NK-92 treated with Interleukin-12 subunit alpha and Interleukin-12 subunit beta, amount 100 ng/mL, for 24 hours (cell line): Measurements from ENCODE around the gene SLC6A8.
"Not testable (repeated sequence)": the region's sequence is repeated elsewhere in the genome, so short reads cannot be mapped to it uniquely, and the experiment has no call there.

Experiments used
- DNase-seq: peaks from one replicate; lab custom pipeline; 2025; lab: John Stamatoyannopoulos, UW

The SLC6A8 gene

DNA sequence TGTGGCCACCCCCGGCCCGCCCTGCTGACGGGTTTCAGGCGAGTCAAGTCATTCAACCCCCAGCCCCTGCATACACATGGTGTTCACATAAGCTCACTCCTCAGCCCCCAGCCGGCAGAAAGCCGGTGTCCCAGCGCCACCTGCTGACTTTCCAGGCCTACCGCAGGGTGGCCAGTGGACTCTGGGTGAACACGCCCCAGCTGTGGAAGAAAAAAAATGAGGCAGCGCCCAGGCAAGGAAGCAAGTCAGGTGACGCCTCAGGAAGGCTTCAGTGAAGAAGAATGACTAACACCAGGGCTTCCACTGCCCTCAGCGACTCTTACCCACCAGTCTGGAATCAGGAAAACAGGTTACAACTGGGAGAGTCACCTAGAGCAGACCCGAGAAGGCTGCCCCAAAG lies 20.7 kb downstream of the SLC6A8 start:
- DNase-seq: no peak

DNA sequence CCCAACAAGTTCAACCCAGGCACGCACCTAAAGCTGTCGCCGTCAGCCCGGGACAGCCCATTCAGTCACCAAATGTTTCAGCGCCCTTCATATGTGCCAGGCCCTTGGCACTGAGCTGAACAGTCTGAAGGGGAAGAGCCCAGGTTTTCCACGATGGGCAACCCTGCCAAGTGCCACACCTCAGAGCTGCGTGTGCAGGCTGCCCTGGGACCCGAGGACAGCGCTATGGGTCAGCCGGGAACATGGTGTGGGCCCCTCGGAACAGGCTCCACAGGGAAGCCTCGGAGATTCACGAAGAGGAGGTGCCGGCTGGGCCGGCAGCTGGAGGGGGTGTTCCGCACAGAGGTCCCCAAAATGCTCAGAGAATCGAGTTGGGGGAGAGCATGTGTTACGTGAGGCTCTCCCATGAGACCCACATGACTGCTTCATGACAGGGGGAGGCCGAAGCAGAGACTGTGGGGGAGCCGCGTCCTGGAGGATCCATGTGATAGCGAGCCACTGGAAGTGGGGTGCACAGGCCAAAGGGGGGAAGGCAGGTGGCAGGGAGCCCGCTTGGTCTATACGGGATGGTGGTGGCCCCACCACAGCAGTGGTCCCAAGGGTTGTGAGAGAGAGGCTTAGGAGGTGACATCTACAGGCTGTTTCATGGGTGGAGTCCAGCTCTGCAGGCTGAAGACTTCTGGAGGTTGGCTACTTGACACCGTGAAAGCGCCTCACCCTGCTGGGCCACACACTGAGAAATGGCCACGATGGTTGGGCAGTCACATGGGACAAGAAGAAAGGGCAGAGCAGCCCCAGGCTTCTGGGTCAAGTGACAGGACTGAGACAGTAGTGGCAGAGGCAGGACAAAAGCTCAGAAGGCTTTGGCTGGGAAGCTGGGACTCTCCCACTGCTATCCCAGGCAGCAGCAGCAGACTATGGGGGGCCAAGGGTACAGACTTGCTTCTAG lies 22.3 kb downstream of the SLC6A8 start:
- no peak for DNase-seq

DNA sequence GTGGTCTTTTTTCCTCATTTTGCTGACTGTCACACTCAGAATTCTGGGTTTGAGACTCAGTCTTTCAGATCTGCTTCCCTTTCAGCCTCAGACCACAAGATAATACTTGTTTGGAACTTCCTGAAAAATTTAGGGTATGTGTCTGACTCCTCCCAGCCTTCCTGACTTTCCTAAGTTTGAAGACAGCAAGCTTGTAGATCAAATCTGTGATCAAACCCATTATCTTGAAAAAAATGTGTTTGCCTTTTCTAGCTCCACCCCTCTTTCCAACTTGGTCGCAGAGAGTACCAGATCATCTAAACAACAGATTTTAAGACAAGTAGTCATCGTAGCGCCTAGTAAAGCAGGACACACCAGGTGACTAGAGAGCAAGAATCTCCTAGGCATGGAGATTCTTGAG lies 26.5 kb downstream of the SLC6A8 start:
- no peak for DNase-seq

DNA sequence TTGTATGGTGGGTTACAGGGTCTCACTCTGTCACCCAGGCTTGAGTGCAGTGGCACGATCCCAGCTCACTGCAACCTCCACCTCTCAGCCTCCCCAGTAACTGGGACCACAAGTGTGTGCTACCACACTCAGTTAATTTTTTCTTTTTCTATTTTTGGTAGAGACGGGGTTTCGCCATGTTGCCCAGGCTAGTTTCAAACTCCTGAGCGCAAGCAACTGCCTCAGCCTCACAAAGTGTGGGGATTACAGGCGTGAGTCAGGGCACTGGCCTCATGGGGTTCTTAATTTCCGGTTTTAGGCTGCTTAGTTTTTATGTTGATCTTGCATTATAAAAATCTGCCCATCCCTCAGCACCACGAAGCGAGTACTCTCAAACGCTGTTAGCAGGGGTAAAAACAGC lies 29.7 kb downstream of the SLC6A8 start:
- DNase-seq: no peak

DNA sequence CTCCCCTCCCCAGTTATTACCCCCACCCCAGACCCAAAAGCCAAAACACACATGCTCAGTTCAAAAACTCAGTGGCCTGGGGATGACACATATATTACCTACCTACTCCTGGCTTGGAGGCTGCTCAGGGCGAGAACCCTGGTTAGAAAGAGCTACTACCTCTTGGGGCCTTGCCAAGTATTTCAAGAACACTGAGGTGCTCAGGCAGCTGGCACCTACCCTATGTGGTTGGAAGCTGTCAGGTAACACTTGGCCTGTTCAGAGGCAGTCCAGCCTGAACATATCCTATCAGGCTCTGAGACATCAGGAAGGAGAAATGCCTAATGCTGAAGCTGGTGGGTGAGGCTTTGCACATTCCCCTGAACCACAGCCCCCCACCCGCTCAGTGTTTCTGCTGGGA lies 31.5 kb downstream of the SLC6A8 start:
- DNase-seq: no peak

DNA sequence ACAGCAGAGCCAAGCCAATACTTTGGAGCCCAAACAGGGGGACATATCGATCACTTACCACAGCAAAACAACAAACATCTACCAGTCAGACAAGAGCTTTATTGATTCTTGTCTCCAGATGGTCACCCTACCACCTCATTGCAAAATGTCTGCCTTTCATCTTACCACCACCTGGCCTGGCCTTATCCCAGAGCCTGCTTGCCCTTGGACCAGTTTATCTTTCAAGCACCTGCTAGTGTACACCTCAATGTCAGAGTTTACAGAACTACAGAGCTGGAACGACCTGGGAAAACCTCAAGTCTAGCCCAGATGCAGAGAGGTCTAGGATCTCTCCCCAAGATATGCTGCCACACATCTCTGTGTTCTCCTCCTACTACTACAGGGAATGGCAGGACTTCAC lies 32.0 kb downstream of the SLC6A8 start:
- DNase-seq: no peak

DNA sequence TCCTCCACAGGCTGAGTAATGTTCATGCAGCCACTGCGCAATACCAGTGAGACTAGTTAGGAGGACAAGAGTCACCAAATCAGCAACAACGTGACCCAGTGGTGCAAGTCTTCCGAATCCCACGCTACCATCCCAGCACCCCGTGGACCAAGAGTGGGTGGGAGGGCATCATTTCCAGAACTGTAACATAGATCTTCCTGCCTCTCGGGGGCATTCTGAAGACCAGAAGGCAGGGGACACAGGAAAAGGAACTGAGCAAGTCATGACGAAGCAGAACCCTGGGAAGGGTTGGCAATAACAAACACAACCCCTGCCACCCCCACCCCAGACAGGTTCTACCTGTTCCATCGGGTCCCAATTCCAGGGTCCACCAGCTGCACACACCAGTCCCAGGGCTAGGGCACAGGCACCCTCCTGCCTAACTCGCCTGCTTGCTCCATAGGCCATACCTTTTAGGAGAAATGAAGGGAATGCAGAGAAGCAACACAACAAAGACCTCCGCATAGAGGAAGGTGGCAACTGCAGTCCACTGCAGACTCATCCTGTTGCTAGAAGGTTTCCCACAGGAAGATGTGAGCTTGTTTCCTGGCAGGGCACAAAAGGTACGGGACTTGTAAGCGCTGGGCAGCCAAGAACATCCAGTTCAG lies 35.1 kb downstream of the SLC6A8 start:
- no peak for DNase-seq

DNA sequence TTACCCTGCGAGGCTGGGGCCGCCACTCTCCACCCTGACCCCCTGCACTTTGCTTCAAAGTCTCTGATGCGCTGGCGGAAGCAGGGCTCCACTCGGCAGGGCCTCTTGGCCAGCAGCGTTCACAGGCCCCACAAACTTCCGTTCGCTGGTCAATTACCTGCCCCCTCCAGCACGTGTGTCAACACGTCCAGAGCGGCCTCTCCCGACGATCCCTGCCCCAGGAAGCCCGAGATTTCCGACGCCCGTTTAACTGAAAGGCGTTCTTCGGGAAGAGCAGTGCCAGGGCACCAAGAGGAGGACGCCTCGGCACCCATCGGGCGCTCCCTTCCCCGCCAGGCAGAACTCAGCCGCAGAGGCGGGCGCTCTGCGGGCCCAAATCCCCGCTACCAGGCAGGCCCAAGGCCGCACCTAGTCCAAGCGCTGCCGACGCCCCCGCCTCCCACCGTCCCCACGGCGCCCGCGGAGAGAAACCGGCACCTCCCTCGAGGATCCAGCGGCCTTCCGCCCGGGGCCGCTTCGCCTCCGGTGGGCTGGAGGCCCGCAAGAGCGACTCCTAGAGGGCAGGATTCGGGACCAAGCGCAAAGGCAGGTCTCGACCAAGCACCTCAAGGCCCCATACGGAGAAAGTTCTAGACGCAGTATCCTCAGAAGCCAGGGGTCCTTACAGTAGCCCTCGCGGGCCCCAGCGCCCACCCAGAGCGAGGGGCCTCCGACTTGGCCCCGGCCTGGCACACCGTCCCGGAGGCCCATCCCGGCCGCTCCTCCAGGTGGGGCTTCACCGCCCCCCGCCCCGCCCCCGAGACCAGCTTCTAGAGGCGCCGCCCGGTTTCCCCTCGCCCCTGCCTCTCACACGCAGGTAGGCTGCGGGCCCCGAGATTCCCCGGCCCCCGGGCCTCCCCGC lies 35.9 kb downstream of the SLC6A8 start:
- peak; percentile 56 for DNase-seq

DNA sequence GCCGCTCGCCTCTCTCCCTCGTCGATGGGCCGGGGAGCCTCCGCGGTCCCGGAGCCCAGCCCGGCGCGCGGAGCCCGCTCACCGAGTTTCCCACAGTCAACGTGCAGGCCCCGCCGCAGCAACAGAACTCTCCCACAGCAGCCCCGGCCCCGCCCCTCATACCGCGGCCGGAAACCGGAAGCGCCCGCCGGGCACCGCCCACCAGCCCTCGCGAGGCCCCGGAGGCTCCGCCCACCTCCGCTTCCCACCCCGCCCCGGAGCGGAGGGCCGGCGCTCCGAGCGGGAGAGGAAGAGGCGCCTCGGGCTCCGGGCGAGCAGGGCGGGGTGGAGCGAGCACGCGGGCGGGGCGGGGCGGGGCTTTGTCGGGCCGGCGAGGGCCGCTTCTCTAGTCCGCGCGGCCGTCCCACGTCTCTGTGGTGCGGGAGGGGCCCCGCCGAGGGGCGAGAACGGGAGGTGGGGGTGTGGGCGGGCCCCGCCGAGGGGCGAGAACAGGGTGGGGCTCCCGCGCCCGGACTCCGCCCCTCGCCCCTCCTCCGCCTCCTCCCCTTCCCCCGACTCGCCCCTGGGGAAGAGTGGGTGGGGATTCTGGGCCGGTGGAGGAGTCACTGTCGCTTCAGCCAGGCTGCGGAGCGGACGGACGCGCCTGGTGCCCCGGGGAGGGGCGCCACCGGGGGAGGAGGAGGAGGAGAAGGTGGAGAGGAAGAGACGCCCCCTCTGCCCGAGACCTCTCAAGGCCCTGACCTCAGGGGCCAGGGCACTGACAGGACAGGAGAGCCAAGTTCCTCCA lies 36.7 kb downstream of the SLC6A8 start, which contains the start of the genes ABCD1 and BCAP31:
Gene ABCD1 (plus strand): TSS at position 605 of the 787 bp plus-strand sequence. CDS start 411 bp downstream, outside the sequence.
Gene BCAP31 (minus strand): TSS at position 136 of the 787 bp plus-strand sequence. CDS start 1,143 bp downstream, outside the sequence.
- peak; percentile 79 for DNase-seq

DNA sequence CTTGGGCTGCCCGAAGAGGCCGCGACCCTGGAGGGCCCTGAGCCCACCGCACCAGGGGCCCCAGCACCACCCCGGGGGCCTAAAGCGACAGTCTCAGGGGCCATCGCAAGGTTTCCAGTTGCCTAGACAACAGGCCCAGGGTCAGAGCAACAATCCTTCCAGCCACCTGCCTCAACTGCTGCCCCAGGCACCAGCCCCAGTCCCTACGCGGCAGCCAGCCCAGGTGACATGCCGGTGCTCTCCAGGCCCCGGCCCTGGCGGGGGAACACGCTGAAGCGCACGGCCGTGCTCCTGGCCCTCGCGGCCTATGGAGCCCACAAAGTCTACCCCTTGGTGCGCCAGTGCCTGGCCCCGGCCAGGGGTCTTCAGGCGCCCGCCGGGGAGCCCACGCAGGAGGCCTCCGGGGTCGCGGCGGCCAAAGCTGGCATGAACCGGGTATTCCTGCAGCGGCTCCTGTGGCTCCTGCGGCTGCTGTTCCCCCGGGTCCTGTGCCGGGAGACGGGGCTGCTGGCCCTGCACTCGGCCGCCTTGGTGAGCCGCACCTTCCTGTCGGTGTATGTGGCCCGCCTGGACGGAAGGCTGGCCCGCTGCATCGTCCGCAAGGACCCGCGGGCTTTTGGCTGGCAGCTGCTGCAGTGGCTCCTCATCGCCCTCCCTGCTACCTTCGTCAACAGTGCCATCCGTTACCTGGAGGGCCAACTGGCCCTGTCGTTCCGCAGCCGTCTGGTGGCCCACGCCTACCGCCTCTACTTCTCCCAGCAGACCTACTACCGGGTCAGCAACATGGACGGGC lies 37.5 kb downstream of the SLC6A8 start:
- DNase-seq: no peak

DNA sequence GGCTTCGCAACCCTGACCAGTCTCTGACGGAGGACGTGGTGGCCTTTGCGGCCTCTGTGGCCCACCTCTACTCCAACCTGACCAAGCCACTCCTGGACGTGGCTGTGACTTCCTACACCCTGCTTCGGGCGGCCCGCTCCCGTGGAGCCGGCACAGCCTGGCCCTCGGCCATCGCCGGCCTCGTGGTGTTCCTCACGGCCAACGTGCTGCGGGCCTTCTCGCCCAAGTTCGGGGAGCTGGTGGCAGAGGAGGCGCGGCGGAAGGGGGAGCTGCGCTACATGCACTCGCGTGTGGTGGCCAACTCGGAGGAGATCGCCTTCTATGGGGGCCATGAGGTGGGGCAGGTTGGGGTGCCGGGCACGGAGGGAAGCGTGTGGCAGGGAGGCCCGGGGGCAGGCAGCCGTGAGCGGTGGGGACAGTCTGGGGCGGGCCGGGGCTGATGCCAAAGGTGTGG lies 38.1 kb downstream of the SLC6A8 start:
- no peak for DNase-seq

DNA sequence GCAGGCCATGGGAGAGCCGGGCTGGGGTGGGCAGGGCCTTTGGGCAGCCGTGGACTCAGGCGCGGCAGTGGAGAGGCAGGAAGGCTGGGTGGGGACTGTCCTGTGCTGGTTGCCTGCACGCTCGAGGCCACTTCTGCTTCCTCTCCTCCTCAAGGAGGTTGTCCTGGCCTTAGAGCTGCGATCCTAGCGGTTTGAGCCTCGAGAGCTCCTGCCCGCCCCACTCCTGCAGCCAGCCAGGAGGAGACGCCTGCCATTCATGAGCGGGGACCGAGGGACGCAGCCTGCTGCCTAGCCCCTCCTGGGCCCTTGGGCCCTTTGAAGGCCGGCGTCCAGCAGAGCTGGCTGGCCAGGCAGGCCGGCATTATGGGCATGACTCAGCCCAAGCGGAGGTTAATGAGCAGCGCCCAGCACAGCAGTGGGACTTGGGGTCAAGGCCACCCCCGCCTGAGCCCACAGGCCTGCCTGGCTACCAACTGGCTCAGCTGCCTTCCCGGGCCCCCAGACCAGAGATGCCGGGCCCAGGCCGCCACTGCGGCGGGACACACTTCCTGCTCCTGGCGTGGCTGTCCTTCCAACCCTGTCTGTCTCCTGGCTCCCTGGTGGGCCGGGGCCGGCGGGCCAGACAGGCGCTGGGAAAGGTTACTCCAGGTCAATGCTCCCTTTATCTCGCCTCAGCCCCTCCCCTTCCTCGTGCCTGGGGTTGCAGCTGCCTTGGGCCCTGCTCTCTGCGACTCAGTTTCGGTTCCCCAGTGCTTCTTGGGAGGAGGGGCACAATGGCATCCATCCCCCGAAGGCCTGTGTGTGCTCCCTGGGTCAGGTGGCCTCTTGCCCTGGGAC lies 38.8 kb downstream of the SLC6A8 start:
- peak; percentile 16 for DNase-seq

DNA sequence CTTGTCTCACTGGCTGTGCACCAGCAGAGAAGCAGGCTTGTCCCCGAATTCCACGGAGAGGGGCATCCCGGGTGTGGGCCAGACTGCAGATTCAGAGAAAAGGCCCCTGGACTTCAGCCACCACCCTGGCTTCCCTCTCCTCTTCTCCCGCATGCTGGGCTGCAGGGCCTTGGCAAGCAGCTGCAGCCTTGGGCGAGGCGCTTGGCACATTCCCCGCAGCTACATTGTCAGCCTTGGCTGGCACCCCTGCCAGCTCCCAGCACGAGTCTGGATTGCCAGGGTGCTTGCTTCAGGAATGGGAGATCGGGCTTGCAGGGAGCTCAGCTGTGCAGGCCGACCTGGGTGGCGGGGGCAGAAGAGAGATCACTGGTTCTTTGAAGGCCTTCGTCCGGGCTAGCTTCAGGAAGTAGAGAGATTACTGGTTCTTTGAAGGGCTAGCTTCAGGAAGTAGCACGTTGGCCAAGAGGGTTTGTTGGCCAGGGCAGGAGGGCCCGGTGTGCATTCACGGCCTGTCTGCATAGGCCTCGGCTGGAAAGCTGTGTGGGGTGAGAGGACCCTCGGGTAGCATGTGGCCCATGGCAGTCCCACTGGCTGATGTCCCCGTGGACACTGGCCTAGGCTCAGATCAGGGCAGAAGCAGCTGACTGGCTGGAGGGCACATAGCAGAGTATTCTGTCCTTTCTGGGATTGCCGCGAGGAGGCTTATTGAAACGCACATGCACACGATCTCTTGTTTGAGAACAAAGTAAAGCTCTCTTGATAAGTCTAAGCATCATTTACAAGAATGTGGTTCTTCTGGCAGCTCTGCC lies 39.6 kb downstream of the SLC6A8 start:
- DNase-seq: no peak

DNA sequence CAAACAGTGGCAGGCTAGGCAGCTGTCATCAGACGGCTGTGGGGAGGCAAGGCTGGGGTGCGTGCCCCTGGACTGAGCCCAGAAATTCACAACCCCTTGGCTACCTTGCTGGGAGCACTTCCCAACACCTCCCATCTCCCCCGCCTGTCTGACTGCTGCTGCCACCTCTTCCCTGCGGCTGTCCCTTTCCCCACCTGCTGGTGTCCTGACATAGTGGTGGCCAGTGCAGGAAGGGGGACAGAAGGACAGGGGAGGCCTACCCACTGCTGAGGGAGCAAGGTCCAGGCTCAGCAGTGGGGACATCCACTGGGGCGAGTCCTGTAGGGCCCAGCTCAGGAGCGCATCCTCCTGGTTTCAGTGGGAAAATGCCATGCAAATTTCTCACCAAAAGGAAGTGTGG lies 40.4 kb downstream of the SLC6A8 start:
- no peak for DNase-seq

DNA sequence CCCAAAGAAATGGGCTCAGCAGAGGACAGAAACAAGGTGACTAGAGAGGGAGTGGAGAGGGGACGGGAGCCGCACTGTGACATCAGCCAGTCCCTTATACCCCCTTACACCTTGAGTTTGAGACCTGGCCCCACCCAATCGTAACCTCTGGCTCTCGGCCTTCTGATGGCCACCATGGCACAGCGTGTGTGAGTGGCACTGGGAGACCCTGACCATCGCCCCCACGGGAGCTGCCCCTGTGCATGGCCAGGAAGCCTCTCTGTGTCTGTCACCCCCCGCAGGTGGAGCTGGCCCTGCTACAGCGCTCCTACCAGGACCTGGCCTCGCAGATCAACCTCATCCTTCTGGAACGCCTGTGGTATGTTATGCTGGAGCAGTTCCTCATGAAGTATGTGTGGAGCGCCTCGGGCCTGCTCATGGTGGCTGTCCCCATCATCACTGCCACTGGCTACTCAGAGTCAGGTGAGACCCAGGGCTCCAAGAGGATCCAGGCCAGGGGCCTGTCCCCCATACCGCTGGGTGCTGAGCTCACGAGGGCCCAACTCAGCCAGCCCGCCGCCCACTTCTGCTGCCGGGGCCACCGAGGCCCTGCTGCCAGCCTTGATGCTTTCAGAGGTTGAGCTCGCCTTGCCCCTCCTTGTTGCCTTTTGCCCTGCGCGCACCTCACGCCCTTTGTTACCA lies 41.4 kb downstream of the SLC6A8 start:
- no peak for DNase-seq

DNA sequence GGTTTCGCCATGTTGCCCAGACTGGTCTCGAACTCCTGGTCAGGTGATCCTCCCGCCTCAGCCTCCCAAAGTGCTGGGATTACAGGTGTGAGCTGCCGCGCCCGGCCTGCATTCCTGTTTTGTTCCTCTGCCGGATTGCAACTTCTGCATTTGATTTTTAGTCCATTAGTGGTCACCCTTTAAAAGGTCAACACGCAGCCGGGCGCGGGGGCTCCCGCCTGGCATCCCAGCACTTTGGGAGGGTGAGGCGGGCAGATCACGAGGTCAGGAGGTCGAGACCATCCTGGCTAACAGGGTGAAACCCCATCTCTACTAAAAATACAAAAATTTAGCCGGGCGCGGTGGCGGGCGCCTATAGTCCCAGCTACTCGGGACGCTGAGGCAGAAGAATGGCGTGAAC lies 42.4 kb downstream of the SLC6A8 start:
- not testable (repeated sequence) for DNase-seq

DNA sequence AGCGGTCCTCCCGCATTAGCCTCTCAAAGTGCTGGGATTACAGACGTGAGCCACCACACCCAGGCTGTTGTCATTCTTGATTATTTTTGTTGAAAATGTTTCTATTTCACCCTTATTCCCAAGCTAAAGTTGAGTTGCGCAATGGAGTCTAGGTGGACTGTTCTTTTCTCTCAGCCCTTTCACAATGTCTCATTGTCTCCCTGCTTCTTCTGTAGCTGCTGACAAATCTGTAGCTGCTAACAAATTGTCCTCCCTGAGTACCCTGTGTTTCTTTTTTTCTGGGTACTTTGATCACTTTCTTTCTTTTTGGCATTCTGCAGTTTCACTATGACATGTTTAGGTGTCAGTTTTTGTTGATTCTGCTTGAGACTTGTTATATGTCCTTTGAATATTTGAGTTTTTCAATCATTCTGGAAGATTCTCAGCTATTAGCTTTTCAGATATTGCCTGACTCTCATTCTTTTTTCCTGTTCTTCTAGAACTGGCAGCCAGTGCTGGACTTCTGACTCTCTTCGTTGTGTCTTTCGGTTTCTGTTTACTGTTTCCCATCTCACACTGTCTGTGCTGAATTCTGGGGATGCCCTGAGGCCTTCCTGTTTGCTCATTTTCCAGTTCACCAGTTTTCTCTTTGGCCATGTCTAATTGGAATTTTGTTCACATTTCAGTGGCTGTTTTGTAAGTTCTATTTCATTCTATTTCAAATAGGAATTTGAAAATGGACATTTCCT lies 43.6 kb downstream of the SLC6A8 start:
- no peak for DNase-seq
